CD8-positive, alpha-beta memory T cell (primary cell): ENCODE results near the gene STARD7. TPM values are rescaled to one million over a fixed set of nuclear protein-coding genes. Genes with fewer than 3 reads are reported as not detected.
A peak's percentile ranks its signal among the peaks of the same experiment; 100 is the strongest.

Experiments used
- CTCF ChIA-PET: fragments of 350-600 bp; sonication (Branson Sonifier 250); formaldehyde crosslinking; loops from one replicate; lab custom pipeline; 2021; ENCODE audit warnings: antibody characterized with exemption; lab: Charles Lee
- POLR2A ChIA-PET: fragments of 350-600 bp; sonication (Branson Sonifier 250); formaldehyde crosslinking; loops from one replicate; lab custom pipeline; 2021; ENCODE audit warnings: antibody characterized with exemption; lab: Charles Lee
- DNase-seq, 5 donors: peaks; one replicate each; pipeline versions ENCODE4 v3.0.0 to v3.0.0-alpha.2; 2020 to 2022; ENCODE audit warnings: mixed read lengths in 1 of 5
- H3K27ac ChIP-seq: one replicate; pipeline ENCODE4 v1.7.0; 2013; ENCODE audit warnings: low read depth, mild to moderate bottlenecking, low read length, moderate library complexity
- H3K27me3 ChIP-seq: 2 replicates; pipeline ENCODE4 v1.7.0; 2013; ENCODE audit warnings: low read length, mild to moderate bottlenecking; ENCODE audit not compliant: insufficient read depth, poor library complexity, severe bottlenecking
- H3K36me3 ChIP-seq: 2 replicates; pipeline ENCODE4 v1.7.0; 2013; ENCODE audit warnings: mild to moderate bottlenecking, low read length, moderate library complexity; ENCODE audit not compliant: insufficient read depth
- H3K4me1 ChIP-seq: 2 replicates; pipeline ENCODE4 v1.7.0; 2013; ENCODE audit warnings: mild to moderate bottlenecking, low read length, moderate library complexity; ENCODE audit not compliant: insufficient read depth
- H3K4me3 ChIP-seq: 2 replicates; pipeline ENCODE4 v1.7.0; 2013; ENCODE audit warnings: mild to moderate bottlenecking, low read length
- H3K9me3 ChIP-seq: 2 replicates; pipeline ENCODE4 v1.7.0; 2013; ENCODE audit warnings: mild to moderate bottlenecking, low read length
- H3K27ac Mint-ChIP-seq, 8 donors: one replicate each; pipeline ENCODE4 v1.8.0; 2020 to 2021; ENCODE audit warnings: mixed read lengths in 8 of 8, mild to moderate bottlenecking in 6 of 8, inconsistent platforms in 3 of 8, moderate library complexity in 3 of 8
- H3K27me3 Mint-ChIP-seq, 2 donors: one replicate each; pipeline ENCODE4 v1.8.0; 2020 to 2021; ENCODE audit warnings: mixed read lengths in 2 of 2, mild to moderate bottlenecking in 1 of 2, moderate library complexity in 1 of 2
- H3K36me3 Mint-ChIP-seq, 3 donors: one replicate each; pipeline ENCODE4 v1.8.0; 2020 to 2021; ENCODE audit warnings: mixed read lengths in 3 of 3, inconsistent platforms in 1 of 3, mild to moderate bottlenecking in 1 of 3
- H3K4me1 Mint-ChIP-seq, 3 donors: one replicate each; pipeline ENCODE4 v1.8.0; 2020 to 2021; ENCODE audit warnings: mixed read lengths in 3 of 3, inconsistent platforms in 1 of 3, mild to moderate bottlenecking in 1 of 3
- H3K4me3 Mint-ChIP-seq, 7 donors: one replicate each; pipeline ENCODE4 v1.8.0; 2020 to 2021; ENCODE audit warnings: mixed read lengths in 7 of 7, mild to moderate bottlenecking in 6 of 7, moderate library complexity in 4 of 7, inconsistent platforms in 2 of 7
- H3K9me3 Mint-ChIP-seq, 5 donors: one replicate each; pipeline ENCODE4 v1.8.0; 2020 to 2022; ENCODE audit warnings: mixed read lengths in 5 of 5, mild to moderate bottlenecking in 3 of 5, moderate library complexity in 2 of 5, inconsistent platforms in 1 of 5
- polyA plus RNA-seq: library from polyadenylated mRNA; unstranded; fragments of 300-500 nt; fragmentation: Illumina TruSeq; gene quantifications from one replicate; pipeline ENCODE4 v1.2.3, GENCODE V29; 2021
- total RNA-seq, 2 experiments: library from RNA; stranded (reverse); gene quantifications; one replicate each; pipeline ENCODE4 v1.2.3, GENCODE V29; 2021

STARD7 gene
- total and polyA plus RNA-seq, 3 experiments from 2014 or later = 147 to 256 (median 255) TPM

DNA sequence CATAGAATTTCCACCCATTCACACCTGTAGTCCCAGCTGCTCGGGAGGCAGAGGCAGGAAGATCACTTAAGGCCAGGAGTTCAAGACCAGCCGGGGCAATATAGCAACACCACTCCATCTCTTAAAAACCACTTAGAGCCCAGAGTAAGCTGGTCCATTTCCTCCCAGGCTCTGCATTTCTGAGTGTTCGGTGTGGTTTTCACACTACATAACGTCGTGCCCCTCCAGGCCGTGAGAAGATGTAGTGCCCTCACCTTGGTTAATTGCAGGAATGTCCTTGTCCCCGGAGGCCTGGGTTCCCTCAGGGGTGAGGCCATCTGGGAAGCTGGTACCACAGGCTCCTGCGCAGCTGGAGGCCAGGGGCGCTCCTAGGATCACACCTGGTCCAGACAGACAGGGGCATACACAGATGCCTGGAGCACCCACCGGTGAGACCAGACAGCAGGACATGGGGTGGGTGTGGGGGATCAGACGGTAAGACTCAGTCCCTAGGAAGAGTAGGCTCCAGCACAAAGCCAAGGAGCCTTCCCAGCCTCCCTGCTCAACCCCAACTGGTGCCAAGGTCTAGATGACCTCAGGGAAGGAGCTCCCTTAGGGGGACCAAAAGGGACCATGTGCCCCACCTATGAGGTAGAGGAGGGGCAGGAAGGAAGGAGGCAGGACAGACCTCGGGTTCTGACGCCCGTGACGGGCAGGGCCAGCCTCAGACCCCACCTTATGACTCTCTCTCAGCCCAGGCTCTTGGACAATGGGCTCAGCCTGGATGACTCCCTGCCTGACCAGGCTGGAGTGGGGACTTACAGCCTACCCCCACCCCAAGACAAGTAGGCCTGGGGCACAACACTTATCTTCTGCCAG, 71.1 kb downstream of the STARD7 start:
- H3K27ac Mint-ChIP-seq = peak overlapping the region; percentile 23 to 100 (median 88)
- peaks cover 0 to 3% of the 10 kb centered on the region in 2 donors for H3K27me3 Mint-ChIP-seq
- H3K4me1 Mint-ChIP-seq = peaks cover 22 to 65% (median 32%) of the 10 kb centered on the region in 3 donors
- no peaks in the 10 kb centered on the region for H3K27me3 ChIP-seq
- ChIA-PET POLR2A (interaction anchor here (0.5 to 3.7 kb wide), 5 partner anchors 11 to 37 kb away, joined by 3 to 37 read pairs (median 5); no protein-coding TSS in a partner anchor), CTCF (interaction anchor here (1.3 to 14.6 kb wide), 15 partner anchors 10 to 145 kb away, joined by 3 to 385 read pairs (median 9); partner anchors contain the start of gene ADRA2B)
- no peaks in the 10 kb centered on the region for H3K36me3 ChIP-seq
- H3K36me3 Mint-ChIP-seq = peaks cover 0 to 84% (median 0%) of the 10 kb centered on the region in 3 donors
- H3K27ac ChIP-seq = no peak overlapping the region
- H3K9me3 ChIP-seq = no peaks in the 10 kb centered on the region
- H3K4me1 ChIP-seq = peaks cover 23% of the 10 kb centered on the region
- peak in 1 of 5 donors; percentile 18 for DNase-seq
- H3K9me3 Mint-ChIP-seq = no peaks in the 10 kb centered on the region
- H3K4me3 Mint-ChIP-seq = peak overlapping the region in 1 of 7 donors; percentile 19
- no peak overlapping the region for H3K4me3 ChIP-seq

DNA sequence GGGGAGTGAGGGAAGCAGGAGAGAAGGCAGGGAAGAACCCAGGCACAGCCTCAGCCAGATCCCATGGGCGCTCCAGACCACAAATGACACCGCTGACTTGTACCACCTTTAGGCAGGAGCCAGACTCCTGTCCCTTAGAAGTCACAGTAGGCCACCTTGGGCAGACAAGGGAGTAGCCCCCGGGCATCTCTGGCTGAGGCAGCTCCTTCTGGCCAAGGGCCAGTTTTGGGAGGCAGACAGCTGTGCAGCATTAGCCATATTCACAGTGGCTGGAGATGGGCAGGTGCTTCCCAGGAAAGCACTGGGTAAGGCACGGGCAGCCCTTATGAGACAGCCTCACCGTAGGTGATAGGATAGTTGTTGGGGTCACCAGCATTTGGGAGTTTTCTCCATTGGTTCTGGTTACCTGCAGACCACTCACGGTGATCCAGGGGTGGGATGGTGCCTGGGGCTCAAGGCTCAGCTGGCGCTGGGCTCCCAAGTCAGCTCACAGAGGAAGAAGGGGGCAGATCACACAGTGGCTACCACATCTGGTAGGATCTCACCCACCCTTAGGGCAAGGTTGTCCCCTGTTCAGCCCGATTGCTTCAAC, 72.4 kb downstream of the STARD7 start:
- CTCF ChIA-PET = interaction anchor here (1.8 to 14.6 kb wide), 3 partner anchors 18 to 114 kb away, joined by 4 to 385 read pairs (median 29); partner anchors contain the start of gene ADRA2B
- H3K4me1 Mint-ChIP-seq = peaks cover 16 to 64% (median 27%) of the 10 kb centered on the region in 3 donors

DNA sequence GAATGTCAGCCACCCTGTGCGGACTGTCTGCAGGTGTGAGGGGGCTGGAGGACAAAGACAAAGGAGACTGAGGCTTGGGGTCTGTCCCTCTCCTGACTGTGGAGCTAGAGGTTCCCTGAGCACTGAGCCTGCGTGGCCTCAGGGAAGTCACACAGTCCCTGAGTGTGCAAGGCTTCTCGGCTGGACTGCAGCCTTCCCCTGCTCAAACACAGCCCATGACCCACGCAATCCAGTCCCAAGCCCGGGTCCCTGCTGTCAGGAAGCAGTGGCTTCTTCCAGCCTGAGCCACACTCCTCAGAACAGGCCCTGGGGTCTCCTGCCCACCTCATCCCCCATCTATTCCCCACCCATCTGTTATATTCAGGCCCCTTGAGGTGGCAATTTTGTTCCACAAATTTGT, 73.0 kb downstream of the STARD7 start:
- POLR2A ChIA-PET = no interaction called here
- CTCF ChIA-PET = interaction anchor here (1.8 to 14.6 kb wide), 2 partner anchors 37 to 113 kb away, joined by 4 to 385 read pairs; no protein-coding TSS in a partner anchor
- Mint-ChIP-seq H3K9me3 (no peaks in the 10 kb centered on the region), H3K36me3 (peaks cover 0 to 87% (median 2%) of the 10 kb centered on the region in 3 donors), H3K4me1 (peaks cover 20 to 66% (median 31%) of the 10 kb centered on the region in 3 donors), H3K4me3 (no peak overlapping the region), H3K27ac (peak overlapping the region in 4 of 8 donors; percentile 22 to 75 (median 70)), H3K27me3 (peaks cover 0 to 3% of the 10 kb centered on the region in 2 donors)
- no peak overlapping the region for H3K4me3 ChIP-seq
- no peak overlapping the region for H3K27ac ChIP-seq
- H3K27me3 ChIP-seq = no peaks in the 10 kb centered on the region
- H3K4me1 ChIP-seq = peaks cover 18% of the 10 kb centered on the region
- H3K36me3 ChIP-seq = no peaks in the 10 kb centered on the region
- no peaks in the 10 kb centered on the region for H3K9me3 ChIP-seq
- DNase-seq = peak in 1 of 5 donors; percentile 11

More for the DNA sequence above, 72.4 kb downstream of the STARD7 start:
- Mint-ChIP-seq H3K4me3 (peak overlapping the region in 1 of 7 donors; percentile 59), H3K27ac (peak overlapping the region in 3 of 8 donors; percentile 23 to 75 (median 75)), H3K9me3 (no peaks in the 10 kb centered on the region), H3K36me3 (peaks cover 0 to 85% (median 0%) of the 10 kb centered on the region in 3 donors), H3K27me3 (peaks cover 0 to 3% of the 10 kb centered on the region in 2 donors)
- H3K27ac ChIP-seq = no peak overlapping the region
- POLR2A ChIA-PET = interaction anchor here (3.7 kb wide), 1 partner anchor 38 kb away, joined by 37 read pairs; no protein-coding TSS in a partner anchor
- no peaks in the 10 kb centered on the region for H3K27me3 ChIP-seq
- H3K36me3 ChIP-seq = no peaks in the 10 kb centered on the region
- H3K4me1 ChIP-seq = peaks cover 18% of the 10 kb centered on the region
- H3K4me3 ChIP-seq = no peak overlapping the region
- peak in 1 of 5 donors; percentile 12 for DNase-seq
- no peaks in the 10 kb centered on the region for H3K9me3 ChIP-seq

DNA sequence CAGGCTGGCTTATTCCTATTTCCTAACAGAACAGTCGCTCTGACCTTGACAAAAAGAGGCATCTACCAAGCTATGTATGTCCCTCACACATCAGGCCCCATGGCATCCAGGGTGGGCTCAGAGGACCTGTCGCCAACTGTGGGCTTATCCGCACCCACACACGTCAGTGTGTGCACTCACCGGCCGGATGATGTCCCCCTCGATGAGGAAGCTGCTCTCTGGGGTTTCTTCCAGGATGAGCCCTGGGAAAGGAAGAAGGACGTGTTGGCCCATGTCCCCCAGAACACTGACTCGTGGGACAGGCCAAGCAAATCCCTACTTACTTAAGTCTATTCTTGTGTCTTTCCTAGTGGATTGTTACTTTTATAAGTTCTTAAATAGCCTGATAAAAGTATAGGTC, 73.5 kb downstream of the STARD7 start:
- DNase-seq = peak in 1 of 5 donors; percentile 12
- Histone ChIP-seq H3K4me3 (no peak overlapping the region), H3K27ac (no peak overlapping the region), H3K36me3 (no peaks in the 10 kb centered on the region), H3K9me3 (no peaks in the 10 kb centered on the region), H3K4me1 (peaks cover 18% of the 10 kb centered on the region), H3K27me3 (no peaks in the 10 kb centered on the region)
- ChIA-PET CTCF (interaction anchor here (14.6 kb wide), 1 partner anchor 37 kb away, joined by 385 read pairs; no protein-coding TSS in a partner anchor), POLR2A (no interaction called here)
- peak overlapping the region in 1 of 7 donors; percentile 4 for H3K4me3 Mint-ChIP-seq
- peak overlapping the region in 4 of 8 donors; percentile 11 to 75 (median 18) for H3K27ac Mint-ChIP-seq
- peaks cover 24 to 66% (median 36%) of the 10 kb centered on the region in 3 donors for H3K4me1 Mint-ChIP-seq
- H3K9me3 Mint-ChIP-seq = no peaks in the 10 kb centered on the region
- peaks cover 0 to 3% of the 10 kb centered on the region in 2 donors for H3K27me3 Mint-ChIP-seq
- peaks cover 0 to 87% (median 2%) of the 10 kb centered on the region in 3 donors for H3K36me3 Mint-ChIP-seq

Other genes starting within 250 kb of the STARD7 start
- gene ANKRD36C, start 217.0 kb downstream of the STARD7 start, total RNA-seq = 10 to 100 TPM; 26.6 to 29.8 TPM
- gene ANKRD36C, start 217.0 kb downstream of the STARD7 start, polyA plus RNA-seq = 22.7 TPM
- 10 to 100 TPM; 33.6 to 36.2 TPM for gene GPAT2, start 173.9 kb downstream of the STARD7 start, total RNA-seq
- gene GPAT2, start 173.9 kb downstream of the STARD7 start, polyA plus RNA-seq = 8.9 TPM
- gene ADRA2B, start 92.3 kb downstream of the STARD7 start, total RNA-seq = under 1 TPM; 0.07 to 0.24 TPM
- not detected for gene ADRA2B, start 92.3 kb downstream of the STARD7 start, polyA plus RNA-seq
- gene ASTL, start 70.3 kb downstream of the STARD7 start, total RNA-seq = 10 to 100 TPM; 16.2 to 18.0 TPM
- 0.49 TPM for gene ASTL, start 70.3 kb downstream of the STARD7 start, polyA plus RNA-seq
- gene DUSP2, start 63.4 kb downstream of the STARD7 start, total RNA-seq = 100 to 1,000 TPM; 214 to 237 TPM
- gene DUSP2, start 63.4 kb downstream of the STARD7 start, polyA plus RNA-seq = 518 TPM
- gene TMEM127, start 57.2 kb upstream of the STARD7 start, total RNA-seq = 10 to 100 TPM; 29.8 to 33.4 TPM
- gene TMEM127, start 57.2 kb upstream of the STARD7 start, polyA plus RNA-seq = 46.8 TPM
- gene CIAO1, start 57.4 kb upstream of the STARD7 start, total RNA-seq = 10 to 100 TPM; 73.8 to 77.9 TPM
- gene CIAO1, start 57.4 kb upstream of the STARD7 start, polyA plus RNA-seq = 104 TPM
- 100 to 1,000 TPM; 203 to 206 TPM for gene SNRNP200, start 96.7 kb upstream of the STARD7 start, total RNA-seq
- gene SNRNP200, start 96.7 kb upstream of the STARD7 start, polyA plus RNA-seq = 108 TPM
- 10 to 100 TPM; 55.5 to 58.3 TPM for gene ITPRIPL1, start 116.5 kb upstream of the STARD7 start, total RNA-seq
- gene ITPRIPL1, start 116.5 kb upstream of the STARD7 start, polyA plus RNA-seq = 17.5 TPM
- gene NCAPH, start 126.9 kb upstream of the STARD7 start, total RNA-seq = 10 to 100 TPM; 59.5 to 65.6 TPM
- gene NCAPH, start 126.9 kb upstream of the STARD7 start, polyA plus RNA-seq = 1.3 TPM